Astrocyte of the cerebellum (primary cell): ENCODE results near the gene CREB5.

Experiments
- DNase-seq: peaks from one replicate; pipeline ENCODE4 v3.0.0-alpha.2; 2011; ENCODE audit warnings: low read depth
- H3K4me3 ChIP-seq: 2 replicates; pipeline ENCODE4 v1.5.1; 2011; ENCODE audit warnings: mild to moderate bottlenecking, low read depth, low read length, moderate library complexity
- CTCF ChIP-seq: IDR thresholded peaks from 2 replicates; pipeline ENCODE4 v1.5.1; 2012; ENCODE audit warnings: low read length, low read depth, moderate library complexity, mild to moderate bottlenecking; ENCODE audit errors: missing control alignments
- in situ Hi-C: cut with HindIII; loops from 2 replicates; pipeline ENCODE4 v1.10.0; 2017; ENCODE audit warnings: low sequenced_read_pairs

CREB5 gene

DNA sequence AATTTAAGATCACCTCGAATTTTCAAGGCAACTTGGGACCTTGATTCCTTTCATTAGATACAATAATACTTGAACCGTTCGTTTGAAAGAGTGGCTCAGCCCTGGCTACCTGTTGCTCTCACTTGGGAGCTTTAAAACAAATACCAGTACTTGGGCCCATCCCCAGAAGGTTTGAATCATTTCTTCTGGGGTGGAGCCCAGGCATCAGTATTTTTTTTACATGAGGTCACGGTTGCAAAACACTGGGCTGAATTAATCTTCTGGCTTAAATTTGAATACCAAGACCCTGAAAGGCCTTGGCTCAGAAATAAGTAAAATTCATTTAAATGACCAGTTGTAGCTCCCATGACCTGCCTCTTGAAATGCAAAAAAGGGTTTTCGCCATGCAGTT lies 214.9 kb downstream of the CREB5 start:
- in situ Hi-C loops, result no loop called here
- no peak for TF ChIP-seq CTCF
- DNase-seq, result no peak
- no peak overlapping the region for H3K4me3 ChIP-seq

- in situ Hi-C loops, result no loop called here
- no peak for TF ChIP-seq CTCF
- no peak overlapping the region for H3K4me3 ChIP-seq
- DNase-seq, result no peak
Observed at GRCh38 chr7:28627896-28628295, 215.6 kb downstream of the CREB5 start.

DNA sequence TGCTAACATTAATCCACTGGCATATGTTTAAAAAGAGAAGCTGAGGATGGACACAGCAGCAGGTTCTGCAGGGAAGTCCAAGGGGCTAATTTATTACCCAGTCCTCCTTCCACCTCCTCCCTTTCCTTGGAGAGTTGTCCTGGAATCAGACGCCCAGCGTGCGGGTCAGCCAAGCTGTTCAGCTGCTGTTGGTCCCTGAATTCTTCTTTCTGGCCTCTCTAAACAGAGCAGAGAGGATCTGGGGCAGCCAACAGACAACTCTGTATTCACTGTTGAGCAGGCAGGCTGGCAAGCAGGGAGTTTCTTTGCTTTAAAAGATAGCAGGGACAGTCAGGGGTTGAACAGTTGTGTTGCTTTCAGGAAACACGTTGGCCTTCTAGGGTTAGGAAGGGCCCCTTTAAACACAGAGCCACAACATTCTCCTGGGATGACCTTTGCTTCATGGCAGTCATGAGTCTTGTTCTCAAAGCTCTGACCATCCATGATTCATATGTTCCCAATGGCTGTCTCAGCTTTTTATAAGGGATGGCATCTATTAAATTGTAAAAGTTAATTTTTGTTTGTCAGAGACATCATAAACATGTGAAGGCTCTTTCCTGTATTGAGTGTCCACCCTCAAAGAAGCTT lies 217.0 kb downstream of the CREB5 start:
- H3K4me3 ChIP-seq, result no peak overlapping the region
- in situ Hi-C loops, result no loop called here
- TF ChIP-seq CTCF, result no peak
- DNase-seq, result no peak

GRCh38 chr7:28630350-28630749 lies 218.0 kb downstream of the CREB5 start:
- no peak for TF ChIP-seq CTCF
- H3K4me3 ChIP-seq, result no peak overlapping the region
- no peak for DNase-seq
- in situ Hi-C loops, result no loop called here

- H3K4me3 ChIP-seq, result no peak overlapping the region
- in situ Hi-C loops, result no loop called here
- no peak for TF ChIP-seq CTCF
- no peak for DNase-seq
Observed at GRCh38 chr7:28631995-28632394, 219.7 kb downstream of the CREB5 start.

- H3K4me3 ChIP-seq, result no peak overlapping the region
- in situ Hi-C loops, result no loop called here
- DNase-seq, result no peak
- TF ChIP-seq CTCF, result no peak
Observed at GRCh38 chr7:28638914-28639313, 226.6 kb downstream of the CREB5 start.
